ENCODE measurements around the gene UCK2. TPM values are rescaled to one million over a fixed set of nuclear protein-coding genes. Genes with fewer than 3 reads are reported as not detected.
"Not testable (repeated sequence)": the region's sequence is repeated elsewhere in the genome, so short reads cannot be mapped to it uniquely, and the experiment has no call there.

Gene UCK2
- total RNA-seq, 4 donors from 2014 or later: 20.9 to 30.4 (median 29.2) TPM

DNA sequence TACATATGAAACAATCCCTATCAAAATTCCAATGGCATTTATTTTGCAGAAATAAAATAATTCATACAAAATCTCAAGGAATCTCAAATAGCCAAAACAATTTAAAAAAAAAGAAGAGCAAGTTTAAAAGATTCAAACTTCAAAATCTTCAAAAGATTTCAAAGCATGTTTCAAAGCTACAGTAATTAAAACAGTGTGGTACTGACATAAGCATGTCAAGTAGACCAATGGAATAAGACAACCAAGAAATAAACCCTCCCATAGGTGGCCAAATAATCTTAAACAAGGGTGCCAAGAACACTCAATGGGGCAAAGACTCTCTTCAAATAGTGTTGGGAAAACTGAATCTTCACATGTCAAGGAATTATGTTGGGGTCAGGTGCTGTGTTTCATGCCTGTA, 28.0 kb upstream of the UCK2 start:
- TF ChIP-seq, protein P1, sequence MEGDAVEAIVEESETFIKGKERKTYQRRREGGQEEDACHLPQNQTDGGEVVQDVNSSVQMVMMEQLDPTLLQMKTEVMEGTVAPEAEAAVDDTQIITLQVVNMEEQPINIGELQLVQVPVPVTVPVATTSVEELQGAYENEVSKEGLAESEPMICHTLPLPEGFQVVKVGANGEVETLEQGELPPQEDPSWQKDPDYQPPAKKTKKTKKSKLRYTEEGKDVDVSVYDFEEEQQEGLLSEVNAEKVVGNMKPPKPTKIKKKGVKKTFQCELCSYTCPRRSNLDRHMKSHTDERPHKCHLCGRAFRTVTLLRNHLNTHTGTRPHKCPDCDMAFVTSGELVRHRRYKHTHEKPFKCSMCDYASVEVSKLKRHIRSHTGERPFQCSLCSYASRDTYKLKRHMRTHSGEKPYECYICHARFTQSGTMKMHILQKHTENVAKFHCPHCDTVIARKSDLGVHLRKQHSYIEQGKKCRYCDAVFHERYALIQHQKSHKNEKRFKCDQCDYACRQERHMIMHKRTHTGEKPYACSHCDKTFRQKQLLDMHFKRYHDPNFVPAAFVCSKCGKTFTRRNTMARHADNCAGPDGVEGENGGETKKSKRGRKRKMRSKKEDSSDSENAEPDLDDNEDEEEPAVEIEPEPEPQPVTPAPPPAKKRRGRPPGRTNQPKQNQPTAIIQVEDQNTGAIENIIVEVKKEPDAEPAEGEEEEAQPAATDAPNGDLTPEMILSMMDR (IDR thresholded peaks at IDR 0.05): no peak
- TF ChIP-seq POLR2AphosphoS5 (IDR thresholded peaks at IDR 0.05): no peak
- TF ChIP-seq POLR2A (IDR thresholded peaks at IDR 0.05): no peak
- TF ChIP-seq EP300 (IDR thresholded peaks at IDR 0.05): no peak
- no peak for ATAC-seq
- Histone ChIP-seq H3K9me3 (peaks cover 0 to 18% (median 0%) of the 10 kb centered on the region in 3 donors), H3K4me3 (no peak overlapping the region), H3K36me3 (no peaks in the 10 kb centered on the region), H3K27me3 (peaks cover 20% of the 10 kb centered on the region), H3K4me1 (no peaks in the 10 kb centered on the region), H3K27ac (no peak overlapping the region)

DNA sequence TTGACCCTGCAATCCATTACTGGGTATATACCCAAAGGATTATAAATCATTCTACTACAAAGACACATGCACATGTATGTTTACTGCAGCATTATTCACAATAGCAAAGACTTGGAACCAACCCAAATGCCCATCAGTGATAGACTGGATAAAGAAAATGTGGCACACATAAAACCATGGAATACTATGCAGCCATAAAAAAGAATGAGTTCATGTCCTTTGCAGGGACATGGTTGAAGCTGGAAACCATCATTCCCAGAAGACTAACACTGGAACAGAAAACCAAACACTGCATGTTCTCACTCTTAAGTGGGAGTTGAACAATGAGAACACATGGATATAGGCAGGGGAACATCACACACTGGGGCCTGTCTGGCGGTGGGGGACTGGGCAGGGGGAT, 22.9 kb upstream of the UCK2 start:
- H3K27ac ChIP-seq, H3K4me3 ChIP-seq, H3K4me1 ChIP-seq, H3K9me3 ChIP-seq, ATAC-seq, H3K27me3 ChIP-seq, H3K36me3 ChIP-seq: not testable (repeated sequence)
- 75 to 80% methylated on average over 1 of the region's 1 CpG for WGBS, 2 donors (ENCODE audit: low coverage in 1 of 2)

DNA sequence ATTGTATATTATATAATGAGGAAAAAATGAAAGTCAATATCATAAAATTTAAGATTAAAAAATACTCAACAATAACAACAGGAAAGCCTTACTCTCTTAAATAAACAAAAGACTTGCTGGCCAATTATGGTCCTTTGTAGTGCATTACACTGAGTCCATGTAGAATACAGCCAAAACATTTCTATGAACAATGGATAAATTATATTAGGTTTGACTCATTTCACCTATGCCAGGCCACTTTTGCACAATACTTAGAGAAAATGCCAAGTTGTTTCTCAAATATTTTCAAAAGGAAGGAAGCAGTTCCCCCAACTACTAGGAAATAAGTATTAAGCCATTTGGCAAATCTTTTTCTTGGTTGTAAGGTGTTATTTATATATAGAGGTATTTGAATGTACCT, 19.8 kb upstream of the UCK2 start:
- H3K27ac ChIP-seq: no peak overlapping the region
- no peaks in the 10 kb centered on the region for H3K27me3 ChIP-seq
- H3K4me1 ChIP-seq: no peaks in the 10 kb centered on the region
- no peaks in the 10 kb centered on the region for H3K9me3 ChIP-seq
- H3K36me3 ChIP-seq: no peaks in the 10 kb centered on the region
- H3K4me3 ChIP-seq: no peak overlapping the region
- no peak for TF ChIP-seq POLR2AphosphoS5 (IDR thresholded peaks at IDR 0.05)
- TF ChIP-seq POLR2A (IDR thresholded peaks at IDR 0.05): no peak
- TF ChIP-seq EP300 (IDR thresholded peaks at IDR 0.05): no peak
- TF ChIP-seq, protein P1 (IDR thresholded peaks at IDR 0.05): no peak
- ATAC-seq: no peak

DNA sequence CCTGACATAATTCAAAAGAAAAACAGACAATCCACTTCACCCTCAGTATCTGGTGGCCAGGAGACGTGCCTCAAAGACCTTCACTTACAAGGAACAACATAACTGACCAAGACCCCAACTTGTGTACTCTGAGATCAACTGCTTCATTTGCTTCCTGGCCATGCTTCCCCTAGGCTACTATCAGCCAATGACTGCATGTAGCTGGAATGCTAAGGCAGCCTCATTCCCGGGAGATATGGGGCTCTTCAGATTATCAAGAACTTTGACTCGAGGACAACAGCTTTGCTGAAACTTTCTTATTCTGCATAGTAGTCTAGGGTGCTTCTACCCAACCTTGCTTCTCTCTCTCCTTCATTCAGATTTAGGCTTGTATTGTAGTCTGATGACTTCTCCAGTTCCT, 11.7 kb upstream of the UCK2 start:
- Histone ChIP-seq H3K27ac (no peak overlapping the region), H3K9me3 (peaks cover 0 to 12% (median 0%) of the 10 kb centered on the region in 3 donors), H3K27me3 (peaks cover 15% of the 10 kb centered on the region), H3K4me3 (no peak overlapping the region), H3K4me1 (no peaks in the 10 kb centered on the region), H3K36me3 (no peaks in the 10 kb centered on the region)
- no peak for TF ChIP-seq POLR2AphosphoS5 (IDR thresholded peaks at IDR 0.05)
- TF ChIP-seq EP300 (IDR thresholded peaks at IDR 0.05): no peak
- TF ChIP-seq, protein P1 (IDR thresholded peaks at IDR 0.05): no peak
- TF ChIP-seq POLR2A (IDR thresholded peaks at IDR 0.05): no peak
- WGBS, 2 donors (ENCODE audit: low coverage in 1 of 2): 35 to 56% methylated on average over 3 of the region's 3 CpGs
- ATAC-seq: no peak

DNA sequence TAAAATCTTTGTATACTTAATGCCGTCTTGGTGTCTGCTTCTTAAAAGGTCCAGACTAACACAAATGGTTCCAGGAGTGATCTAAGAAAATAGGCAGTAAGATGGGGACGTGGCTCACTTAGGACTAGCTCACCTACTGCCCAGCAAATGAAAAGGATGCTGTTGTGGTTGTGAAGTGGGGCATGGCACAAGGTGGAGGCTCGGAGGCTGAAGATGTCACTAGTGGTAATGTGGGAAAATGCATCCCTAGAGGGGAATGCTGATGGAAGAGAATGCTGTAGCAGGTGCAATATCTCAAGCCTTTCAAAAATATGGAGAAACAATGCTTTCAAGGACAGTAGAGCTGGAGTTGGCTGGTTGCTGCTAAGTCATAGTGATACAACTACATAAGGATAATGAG, 11.3 kb upstream of the UCK2 start:
- H3K9me3 ChIP-seq: peaks cover 0 to 12% (median 0%) of the 10 kb centered on the region in 3 donors
- ATAC-seq: no peak
- peaks cover 15% of the 10 kb centered on the region for H3K27me3 ChIP-seq
- H3K36me3 ChIP-seq: no peaks in the 10 kb centered on the region
- no peak overlapping the region for H3K27ac ChIP-seq
- no peaks in the 10 kb centered on the region for H3K4me1 ChIP-seq
- no peak overlapping the region for H3K4me3 ChIP-seq
- no peak for TF ChIP-seq POLR2AphosphoS5 (IDR thresholded peaks at IDR 0.05)
- no peak for TF ChIP-seq POLR2A (IDR thresholded peaks at IDR 0.05)
- TF ChIP-seq, protein P1 (IDR thresholded peaks at IDR 0.05): no peak
- no peak for TF ChIP-seq EP300 (IDR thresholded peaks at IDR 0.05)
- 53 to 70% methylated on average over 3 of the region's 3 CpGs for WGBS, 2 donors (ENCODE audit: low coverage in 1 of 2)
